Measurements from ENCODE around the gene HDAC7. TPM values are rescaled to one million over a fixed set of nuclear protein-coding genes. Genes with fewer than 3 reads are reported as not detected.
A peak's percentile ranks its signal among the peaks of the same experiment; 100 is the strongest.

HDAC7 gene
- total RNA-seq, 1 donor from 2014 or later: 152 TPM

DNA sequence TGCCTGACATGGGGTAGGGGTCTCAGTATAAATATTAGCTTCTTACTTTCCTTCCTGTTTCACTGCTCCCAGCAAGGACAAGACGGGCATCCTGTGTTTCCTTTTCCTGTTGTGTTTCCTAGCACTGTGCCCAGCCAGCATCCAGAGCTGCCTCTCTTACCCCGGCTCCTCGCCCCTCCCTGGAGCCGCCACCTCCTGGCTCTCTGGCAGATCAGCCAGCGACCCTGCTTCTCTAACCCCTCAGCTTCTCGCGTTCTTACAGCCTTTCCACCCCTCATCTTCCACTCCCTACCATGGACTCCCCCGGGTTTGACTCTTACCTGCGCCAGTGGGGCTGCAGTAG, 17.8 kb downstream of the HDAC7 start:
- intact Hi-C loops (cut with DNase I): no loop called here
- DNase-seq (ENCODE audit: low spot score) (no peak), ATAC-seq (peak; percentile 5)

DNA sequence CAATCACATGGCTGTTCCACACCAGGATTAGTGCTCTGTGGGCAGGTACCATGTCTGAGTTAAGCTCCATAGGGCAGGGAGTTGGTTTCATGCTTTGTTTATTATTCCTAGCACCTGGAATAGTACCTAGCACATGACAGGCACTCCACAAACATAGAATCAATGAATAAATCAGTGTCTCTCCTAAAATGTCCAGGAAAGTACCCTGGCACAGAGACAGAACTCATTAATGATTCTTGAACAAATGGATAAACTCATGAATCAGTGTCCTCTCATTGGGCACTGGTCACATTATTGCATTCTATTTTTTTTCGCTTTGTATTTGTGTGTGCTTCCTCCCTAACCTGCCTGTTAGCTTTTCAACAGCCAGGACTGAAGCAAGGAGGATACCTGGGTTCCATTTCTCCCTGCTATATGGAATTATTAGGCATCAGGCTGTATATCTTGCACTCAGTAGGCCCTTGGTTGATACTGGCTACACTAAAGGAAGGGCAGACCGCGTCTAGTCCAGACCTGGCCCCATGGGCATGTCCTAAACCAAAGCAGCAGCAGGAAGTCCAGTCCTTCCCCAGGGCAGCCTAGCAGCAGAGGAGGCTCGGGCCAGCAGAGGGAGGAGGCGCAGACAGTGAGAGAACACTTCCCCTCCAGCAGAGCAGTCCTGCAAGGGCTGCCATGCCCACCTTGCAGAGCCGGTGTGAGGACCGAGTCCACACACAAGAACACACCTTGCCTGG, 18.4 kb downstream of the HDAC7 start:
- DNase-seq (ENCODE audit: low spot score) (peak; percentile 69), ATAC-seq (peak; percentile 37)
- intact Hi-C loops (cut with DNase I): no loop called here

DNA sequence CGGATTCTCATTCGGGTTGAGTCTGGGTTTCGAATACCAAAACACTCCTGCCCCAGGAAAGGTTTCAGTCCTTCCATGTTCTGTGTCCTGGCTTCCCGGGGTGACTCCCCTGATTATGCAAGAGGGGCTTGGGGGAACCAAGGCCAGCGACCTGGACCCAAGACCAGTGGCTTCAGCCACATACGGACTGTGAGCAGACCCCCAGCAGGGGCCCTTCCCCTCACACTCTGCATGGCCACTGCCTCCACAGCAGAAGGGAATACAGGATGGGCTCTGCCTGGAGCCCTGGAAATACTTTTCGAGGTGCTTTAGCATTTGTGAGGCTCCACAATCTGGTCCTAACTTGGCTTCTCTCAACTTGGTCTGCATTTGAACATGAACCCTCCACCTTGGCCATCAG, 19.1 kb downstream of the HDAC7 start:
- intact Hi-C loops (cut with DNase I): no loop called here
- DNase-seq (ENCODE audit: low spot score) (no peak), ATAC-seq (no peak)

DNA sequence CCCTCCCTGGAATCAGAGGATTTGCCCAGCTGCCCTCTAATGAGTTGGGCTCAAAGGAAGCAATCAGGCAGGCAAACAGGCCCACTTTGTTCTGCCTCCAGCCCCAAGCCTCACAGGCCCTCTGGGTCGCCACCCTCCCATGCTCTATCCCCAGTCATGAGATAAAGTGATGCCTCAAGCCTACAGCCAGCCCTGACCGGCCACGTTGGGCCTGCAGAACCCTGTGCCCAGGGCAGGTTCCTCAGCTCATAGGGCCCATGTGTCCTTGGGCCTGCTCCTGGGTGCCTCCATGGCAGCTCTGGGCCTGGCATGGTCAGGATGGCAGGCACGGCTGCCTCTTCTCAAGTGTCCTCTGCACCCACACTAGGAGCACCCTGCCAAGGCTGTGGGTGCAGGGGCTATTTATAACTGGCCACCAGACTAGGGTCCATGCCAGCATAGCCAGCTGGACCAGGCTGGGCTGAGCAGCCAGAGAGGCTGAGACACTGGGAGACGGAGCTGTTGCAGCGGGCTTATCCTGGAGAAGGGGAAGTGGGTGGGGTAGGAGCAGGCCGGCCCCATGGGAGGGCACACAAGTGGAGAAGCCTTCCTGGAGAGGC, 20.2 kb downstream of the HDAC7 start:
- ATAC-seq: peak; percentile 48
- DNase-seq (ENCODE audit: low spot score): peak; percentile 67
- intact Hi-C loops (cut with DNase I): loop anchor here (5.0 kb wide), 1 partner anchor 38 kb away; no protein-coding TSS in a partner anchor

DNA sequence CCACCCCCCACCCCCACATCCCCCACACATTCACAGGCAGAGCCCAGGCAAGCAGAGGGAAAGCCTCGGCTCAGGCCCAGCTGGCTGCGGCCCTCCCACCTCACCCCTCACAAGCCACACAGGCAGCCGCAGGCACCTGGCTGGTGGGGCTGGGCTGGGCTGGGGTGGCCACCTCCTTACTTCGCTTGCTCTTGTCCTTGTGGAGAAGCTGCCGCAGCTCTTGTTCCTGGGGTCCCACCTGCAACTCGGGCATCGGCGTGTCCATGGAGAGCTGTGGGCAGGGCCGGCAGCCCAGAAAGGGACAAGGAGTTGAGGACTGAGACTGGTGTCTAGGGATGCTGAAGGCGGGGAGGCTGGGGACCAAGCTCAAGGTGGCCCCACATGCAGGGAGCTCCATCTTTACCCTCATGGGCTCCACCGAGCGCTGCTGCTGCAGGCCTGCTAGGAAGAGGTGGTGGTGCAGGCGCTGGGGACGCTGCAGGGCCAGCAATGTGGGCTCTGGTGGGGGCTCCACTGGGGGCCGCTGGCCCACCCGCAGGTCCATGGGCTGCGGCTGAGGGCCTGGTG, 21.2 kb downstream of the HDAC7 start:
- no peak for ATAC-seq
- intact Hi-C loops (cut with DNase I): loop anchor here (5.0 kb wide), 1 partner anchor 39 kb away; no protein-coding TSS in a partner anchor
- DNase-seq (ENCODE audit: low spot score): no peak

DNA sequence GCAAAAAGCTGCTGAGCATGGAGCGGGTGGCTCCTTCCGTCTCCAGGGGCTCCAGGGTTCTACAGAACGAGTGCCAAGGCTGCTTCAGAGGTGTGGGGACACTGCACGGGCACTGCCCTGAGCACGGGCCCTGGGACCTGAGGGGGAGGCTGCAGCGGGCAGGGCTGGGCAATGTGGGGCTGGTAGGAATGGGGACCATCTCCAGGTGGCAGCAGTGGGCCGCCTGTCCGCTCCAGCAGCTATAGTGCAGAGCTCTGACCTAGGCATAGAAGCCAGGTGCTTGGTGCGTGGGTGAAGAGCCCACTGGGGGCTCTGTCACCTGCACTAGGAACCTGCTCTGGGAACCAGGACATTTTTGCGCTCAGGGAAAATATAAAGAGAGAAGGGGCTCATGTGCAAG, 22.3 kb downstream of the HDAC7 start:
- peak; percentile 62 for DNase-seq (ENCODE audit: low spot score)
- ATAC-seq: no peak
- intact Hi-C loops (cut with DNase I): loop anchor here (5.0 kb wide), 1 partner anchor 40 kb away; no protein-coding TSS in a partner anchor

DNA sequence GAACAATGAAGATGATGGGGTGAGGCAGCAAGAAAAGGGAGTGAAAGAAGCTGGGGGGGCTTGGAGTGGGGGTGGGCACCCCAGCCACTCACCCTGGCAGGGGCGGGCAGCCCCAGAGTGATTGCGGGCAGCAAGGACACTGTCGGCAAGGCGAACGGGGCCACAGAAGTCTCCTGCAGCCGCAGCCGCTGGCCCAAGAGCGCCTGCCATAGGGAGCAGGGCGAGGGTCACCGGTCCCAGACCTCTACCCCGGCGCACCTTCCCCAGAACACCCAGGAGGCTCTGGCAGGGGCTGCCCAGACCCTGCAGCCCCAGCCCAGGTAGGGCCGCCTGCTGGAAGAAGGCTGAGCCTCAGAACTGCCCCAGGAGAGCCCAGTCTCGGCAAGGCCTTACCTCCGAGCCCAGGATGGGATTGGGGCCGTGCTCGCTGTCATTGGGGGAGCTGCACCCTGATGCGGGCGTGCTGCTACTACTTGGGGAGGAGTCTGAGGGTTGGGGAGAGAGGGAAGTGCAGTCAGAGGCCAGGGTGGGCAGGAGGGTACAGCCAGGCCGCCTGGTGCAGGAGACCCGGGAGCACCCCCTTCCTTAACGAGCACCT, 23.8 kb downstream of the HDAC7 start:
- intact Hi-C loops (cut with DNase I): loop anchor here (5.0 kb wide), 1 partner anchor 41 kb away; no protein-coding TSS in a partner anchor
- ATAC-seq: no peak
- DNase-seq (ENCODE audit: low spot score): no peak

DNA sequence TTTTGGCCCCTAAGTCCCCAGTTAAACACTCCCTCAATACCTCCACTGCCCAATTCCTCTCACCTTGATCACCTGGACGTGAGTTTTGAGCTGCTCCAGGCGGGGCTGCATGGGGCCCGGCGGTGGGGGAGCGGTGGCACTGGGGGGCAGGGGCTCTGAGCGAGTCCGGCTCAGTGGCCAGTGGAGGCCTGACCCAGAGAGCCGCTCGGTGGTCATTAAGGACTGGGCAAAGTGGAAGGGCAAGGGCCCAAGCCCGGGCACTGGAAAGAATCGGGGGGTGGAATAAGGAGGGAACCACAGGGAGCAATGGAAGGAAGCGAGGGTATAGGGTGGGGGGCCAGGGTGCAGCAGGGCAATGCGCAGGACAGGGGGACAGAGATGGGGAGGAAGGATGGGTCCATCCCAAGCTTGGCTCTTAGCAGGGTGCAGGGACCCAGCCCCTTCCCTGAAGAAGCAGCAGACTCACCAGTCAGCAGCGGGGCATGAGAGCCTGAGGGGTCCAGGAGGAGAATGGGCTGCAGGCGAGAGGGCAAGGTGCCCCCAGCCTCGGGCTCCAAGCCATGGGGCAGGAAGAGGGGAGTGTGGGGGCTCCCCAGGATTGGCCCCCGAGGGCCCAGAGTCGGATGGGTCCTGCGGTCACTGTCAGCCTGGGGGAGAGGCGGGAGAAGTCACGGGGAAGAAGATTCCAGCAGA, 24.4 kb downstream of the HDAC7 start:
- DNase-seq (ENCODE audit: low spot score) (no peak), ATAC-seq (no peak)
- intact Hi-C loops (cut with DNase I): loop anchor here (5.0 kb wide), 1 partner anchor 42 kb away; no protein-coding TSS in a partner anchor

DNA sequence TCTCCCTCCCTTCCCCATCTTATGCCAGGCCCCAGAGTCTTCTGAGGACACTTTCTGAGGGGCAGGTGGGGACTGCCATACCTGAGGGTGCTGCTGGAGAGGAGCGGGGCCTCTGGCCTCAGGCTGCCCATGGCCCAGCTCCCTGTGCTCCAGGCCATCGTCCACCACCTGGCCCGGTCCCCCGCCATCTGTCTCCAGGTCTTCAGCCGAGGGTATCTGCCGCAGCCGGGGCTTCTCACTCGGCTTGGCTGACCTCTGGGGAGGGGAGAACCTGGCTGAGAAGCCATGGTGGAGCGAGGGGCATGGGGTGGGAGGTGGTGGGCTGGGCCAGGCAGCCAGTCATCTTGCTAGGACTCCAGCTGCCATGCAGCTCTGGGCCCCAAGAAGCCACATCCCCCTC, 25.0 kb downstream of the HDAC7 start:
- no peak for ATAC-seq
- intact Hi-C loops (cut with DNase I): loop anchor here (5.0 kb wide), 1 partner anchor 43 kb away; no protein-coding TSS in a partner anchor
- no peak for DNase-seq (ENCODE audit: low spot score)

DNA sequence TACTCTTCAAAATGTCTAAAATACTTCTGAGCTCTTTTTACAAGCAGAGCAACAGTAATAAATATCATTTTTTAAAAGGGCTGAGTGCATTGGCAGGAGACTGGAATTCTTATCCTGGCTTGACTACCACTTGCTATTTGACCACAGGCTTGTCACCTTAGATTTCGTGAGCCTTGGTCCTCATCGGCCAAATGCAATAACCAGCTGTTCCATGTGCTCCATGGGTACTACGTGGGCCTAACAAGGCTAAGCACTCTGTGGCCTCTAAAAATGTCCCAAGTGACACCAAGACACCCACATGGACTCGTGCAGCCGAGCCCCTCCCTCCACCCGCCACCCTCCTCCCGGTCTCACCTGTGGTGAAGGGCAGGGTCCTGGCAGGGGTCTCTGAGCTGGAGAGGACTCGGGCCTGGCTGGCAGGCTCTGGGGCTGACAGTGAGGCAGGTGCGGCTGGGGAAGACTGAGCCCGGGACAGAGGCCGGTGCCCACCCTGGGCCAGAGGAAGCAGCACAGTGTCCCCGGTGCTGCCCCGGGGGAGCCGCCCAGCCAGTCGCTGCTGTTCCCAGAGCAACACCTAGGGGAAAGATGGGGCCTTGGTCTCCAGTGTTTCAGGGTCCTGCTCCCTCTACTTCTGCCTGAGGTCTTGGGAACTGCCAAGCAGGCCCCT, 26.6 kb downstream of the HDAC7 start:
- no peak for ATAC-seq
- intact Hi-C loops (cut with DNase I): no loop called here
- DNase-seq (ENCODE audit: low spot score): no peak

DNA sequence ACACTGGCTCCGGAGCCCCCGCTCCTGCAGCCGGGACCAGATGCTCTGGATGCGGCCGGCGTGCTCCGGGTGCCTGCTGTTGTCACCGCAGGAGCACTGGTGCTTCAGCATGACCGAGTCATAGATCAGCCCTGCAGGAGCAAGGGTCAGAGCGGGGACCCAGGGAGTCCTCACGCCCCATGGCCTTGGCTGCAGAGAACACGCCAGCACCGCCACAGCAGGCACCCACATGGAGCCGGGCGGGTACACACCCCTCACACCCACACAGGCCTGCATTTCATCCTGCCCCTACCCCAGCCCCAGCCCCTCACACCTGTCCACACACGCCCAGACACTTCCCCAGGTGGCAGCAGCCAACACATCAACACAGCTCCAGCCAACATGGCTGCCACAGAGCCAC, 27.8 kb downstream of the HDAC7 start:
- no peak for DNase-seq (ENCODE audit: low spot score)
- no peak for ATAC-seq
- intact Hi-C loops (cut with DNase I): no loop called here

DNA sequence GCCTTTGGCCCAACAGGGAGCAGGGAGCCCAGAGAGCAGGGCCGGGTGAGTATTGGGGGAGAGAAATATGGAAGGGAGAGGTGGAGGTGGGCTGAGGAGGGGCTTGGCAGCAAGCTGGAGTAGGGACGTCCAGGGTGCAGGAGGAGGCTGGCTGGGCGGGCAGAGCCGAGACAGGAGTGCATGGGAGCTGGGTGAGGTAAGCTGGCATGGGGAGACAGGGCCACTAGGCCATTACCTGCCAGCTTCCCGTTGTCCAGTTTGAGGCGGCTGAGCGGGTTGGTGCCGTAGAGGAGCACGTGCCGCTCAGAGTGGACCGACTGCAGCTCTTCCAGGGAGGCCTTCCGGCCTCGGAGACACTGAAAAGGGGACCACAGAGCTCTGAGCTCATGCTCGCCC, 28.4 kb downstream of the HDAC7 start:
- DNase-seq (ENCODE audit: low spot score): no peak
- ATAC-seq: no peak
- intact Hi-C loops (cut with DNase I): no loop called here

DNA sequence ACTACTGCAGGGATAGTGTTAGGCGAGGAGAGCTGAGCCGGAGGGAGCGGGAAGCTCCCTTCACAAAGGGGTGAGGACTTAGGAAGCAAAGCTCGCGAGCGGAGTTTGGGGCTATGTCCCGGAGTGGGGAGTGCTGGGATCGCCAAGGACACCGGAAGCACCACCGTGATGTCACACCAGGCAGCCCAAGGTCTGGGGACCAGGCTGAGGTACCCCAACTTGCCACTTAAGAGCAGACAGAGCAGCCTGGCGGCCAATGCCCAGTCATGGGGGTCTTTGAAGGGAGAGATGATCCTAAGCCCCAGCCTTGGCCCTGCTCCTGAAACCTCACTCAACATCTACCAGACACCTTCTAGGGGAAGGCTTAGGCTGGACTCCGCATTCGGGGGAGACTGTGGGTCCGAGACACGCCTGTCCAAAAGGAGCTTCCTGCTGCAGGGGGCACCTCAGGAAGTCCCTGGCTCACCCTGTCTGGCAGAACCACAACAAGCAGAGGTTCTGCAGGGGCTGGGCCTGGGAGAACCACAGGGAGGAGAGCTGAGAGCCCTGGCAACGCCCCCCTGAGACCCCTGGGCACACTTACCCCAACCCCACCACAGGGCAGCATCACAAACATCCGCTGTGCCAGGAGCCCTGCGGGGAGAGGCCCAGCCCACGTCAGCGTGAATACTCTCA, 28.9 kb downstream of the HDAC7 start:
- DNase-seq (ENCODE audit: low spot score): no peak
- no peak for ATAC-seq
- intact Hi-C loops (cut with DNase I): no loop called here

DNA sequence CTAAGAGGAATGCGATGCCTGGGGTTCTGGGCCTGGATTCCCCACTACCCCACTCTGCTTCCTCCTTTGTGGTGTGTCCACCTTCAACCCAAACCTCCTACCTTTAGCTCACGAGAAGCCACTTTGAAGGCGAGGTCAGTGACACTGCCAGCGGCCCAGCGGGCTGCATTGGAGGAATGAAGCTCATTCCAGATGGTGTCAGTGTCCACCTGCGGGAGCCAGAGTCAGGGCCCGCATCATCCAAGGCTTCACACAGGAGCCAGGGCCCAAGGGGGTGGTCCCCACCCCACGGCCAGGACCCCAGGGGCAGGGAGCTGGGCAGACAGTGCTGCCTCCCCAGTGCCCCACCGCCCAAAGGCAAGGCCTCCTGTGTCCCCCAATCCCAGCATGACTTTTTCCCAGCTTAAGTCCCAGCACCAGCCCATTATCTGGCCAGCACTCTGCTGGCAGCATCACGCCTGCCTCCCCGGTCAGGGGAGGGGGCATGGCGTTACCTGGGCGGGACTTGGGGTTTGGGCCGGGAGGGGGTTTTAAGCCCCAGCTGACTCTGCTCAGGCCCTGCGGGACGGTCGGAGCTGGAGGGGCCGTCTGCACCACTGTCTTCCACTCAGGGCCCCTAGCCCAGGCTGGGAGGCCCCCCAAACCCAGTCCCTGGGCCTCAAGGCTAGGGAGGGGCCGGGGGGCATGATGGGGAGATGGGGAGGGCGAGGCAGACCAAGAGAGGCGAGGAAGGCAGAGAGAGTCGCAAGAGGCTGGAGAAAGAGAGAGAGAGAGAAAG, 29.8 kb downstream of the HDAC7 start:
- ATAC-seq: no peak
- intact Hi-C loops (cut with DNase I): no loop called here
- DNase-seq (ENCODE audit: low spot score): no peak

DNA sequence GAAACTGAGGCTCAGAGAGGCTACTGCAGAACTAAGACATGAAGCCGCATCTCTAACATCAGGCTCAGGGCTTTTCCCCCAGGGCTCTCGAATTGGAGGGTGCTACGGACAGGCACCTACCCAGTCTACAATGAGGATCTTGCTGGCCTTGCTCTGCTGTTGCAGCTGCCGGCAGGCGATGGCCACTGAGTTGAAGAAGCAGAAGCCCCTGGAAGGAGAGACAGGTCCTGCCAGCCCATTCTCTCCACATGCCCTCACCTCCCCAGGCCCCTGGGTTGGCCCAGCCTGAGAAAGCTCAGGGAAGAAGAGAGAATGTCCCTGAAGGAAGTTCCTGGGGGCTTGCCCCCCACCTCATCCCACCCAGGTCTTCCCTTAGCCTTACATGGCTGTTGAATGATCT, 30.6 kb downstream of the HDAC7 start:
- intact Hi-C loops (cut with DNase I): no loop called here
- ATAC-seq (no peak), DNase-seq (ENCODE audit: low spot score) (no peak)

DNA sequence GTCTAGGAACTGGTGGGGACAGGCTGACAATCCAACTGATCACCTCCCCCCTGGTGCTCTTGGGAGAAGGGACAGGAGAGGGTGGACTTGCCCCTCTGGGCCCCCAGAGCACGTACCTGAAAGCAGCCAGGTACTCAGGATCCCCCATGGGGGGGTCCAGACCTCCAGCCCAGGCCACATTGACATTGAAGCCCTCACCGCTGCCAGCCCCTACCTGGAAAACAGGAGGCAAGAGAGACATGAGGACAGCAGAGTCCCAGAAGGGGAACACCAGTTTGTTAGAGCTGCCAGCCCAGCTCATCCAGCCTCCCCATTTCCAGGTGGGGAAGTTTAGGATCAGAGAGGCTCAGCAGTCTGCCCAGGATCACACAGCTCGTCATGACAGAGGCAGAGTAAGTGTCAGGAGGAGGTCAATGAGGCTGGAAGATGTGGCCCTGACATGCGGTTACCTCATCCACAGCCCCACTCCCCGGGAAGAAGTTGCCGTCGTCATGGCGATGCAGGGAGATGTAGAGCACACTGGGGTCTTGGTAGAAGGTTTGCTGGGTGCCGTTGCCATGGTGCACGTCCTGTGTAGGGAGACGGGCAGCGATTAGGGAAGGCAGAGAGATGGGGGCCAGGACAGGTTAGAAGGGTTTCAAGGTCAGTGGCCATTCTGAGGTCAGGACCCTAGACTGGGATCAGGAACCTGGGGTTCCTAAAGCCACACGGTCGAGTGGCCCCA, 31.9 kb downstream of the HDAC7 start:
- DNase-seq (ENCODE audit: low spot score) (no peak), ATAC-seq (no peak)
- intact Hi-C loops (cut with DNase I): no loop called here

DNA sequence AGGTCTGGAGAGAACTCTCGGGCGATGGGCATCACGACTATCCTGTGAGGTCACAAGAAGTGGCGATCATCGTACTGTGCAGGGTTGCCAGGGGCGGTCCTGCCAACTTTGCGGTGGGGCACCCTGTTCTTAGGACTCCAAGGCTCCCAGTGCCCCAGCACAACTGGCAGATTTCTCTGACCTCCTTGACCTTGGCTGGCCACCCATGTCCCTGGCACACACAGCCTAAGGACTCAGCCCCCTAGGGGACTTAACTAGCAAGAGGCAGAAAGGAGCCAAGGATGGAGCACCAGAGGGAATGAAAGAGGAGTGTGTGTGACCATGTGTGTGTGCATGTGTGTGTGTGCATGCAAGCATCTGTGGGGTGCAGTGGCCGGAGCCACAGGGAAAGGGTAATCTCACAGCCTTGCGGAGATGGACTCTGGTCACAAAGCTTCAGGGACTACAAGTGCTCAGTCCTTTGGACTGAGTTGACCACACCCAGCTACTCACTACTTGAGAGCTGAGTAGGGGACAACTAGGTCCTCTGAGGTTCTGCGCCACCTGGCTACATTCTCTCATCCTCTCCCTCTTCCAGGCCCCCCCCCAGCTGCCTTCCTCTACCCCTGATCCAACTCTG, 32.9 kb downstream of the HDAC7 start:
- intact Hi-C loops (cut with DNase I): no loop called here
- no peak for ATAC-seq
- DNase-seq (ENCODE audit: low spot score): no peak
